Stomach (tissue), 4 donors: Measurements from ENCODE around the gene ISOC1.

Experiments
- EP300 ChIP-seq: sonication (generic); formaldehyde crosslinking; IDR thresholded peaks from one replicate; pipeline ENCODE4 v1.6.1; 2017; ENCODE audit warnings: antibody characterized with exemption
- POLR2A ChIP-seq, 4 donors: fragments of 450-650 bp; IDR thresholded peaks; one replicate each; pipeline ENCODE4 v1.6.1; 2016; ENCODE audit warnings: antibody characterized with exemption in 4 of 4, control low read depth in 2 of 4, mild to moderate bottlenecking in 1 of 4, moderate library complexity in 1 of 4

GRCh38 chr5:129120158-129120581 is 25.6 kb downstream of the ISOC1 start:
- TF ChIP-seq EP300 (no peak), POLR2A (IDR thresholded peaks at IDR 0.05) (no peak)
